ENCODE results near the gene DPP7.
A peak's percentile ranks its signal among the peaks of the same experiment; 100 is the strongest.
"Not testable (repeated sequence)": the region's sequence is repeated elsewhere in the genome, so short reads cannot be mapped to it uniquely, and the experiment has no call there.

Gene DPP7

DNA sequence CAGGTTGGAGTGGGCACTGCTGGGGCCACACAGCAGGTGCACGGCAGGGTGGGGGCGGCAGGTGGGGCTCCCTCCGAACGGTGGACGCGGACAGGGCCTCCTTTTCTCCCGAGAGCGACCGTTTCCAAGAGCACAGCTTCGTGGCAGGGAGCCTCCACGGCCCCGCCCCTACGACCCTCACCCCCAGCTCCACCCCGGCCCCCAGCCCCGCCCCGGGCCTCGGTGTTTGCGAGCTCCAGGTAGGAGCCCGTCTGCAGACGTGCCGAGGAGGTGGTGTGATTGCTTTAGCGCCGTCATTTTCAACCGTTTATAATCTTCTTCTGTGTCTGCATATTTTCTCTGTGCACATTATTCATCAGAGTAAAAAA lies 33.2 kb upstream of the DPP7 start:
- DNase-seq: no peak

DNA sequence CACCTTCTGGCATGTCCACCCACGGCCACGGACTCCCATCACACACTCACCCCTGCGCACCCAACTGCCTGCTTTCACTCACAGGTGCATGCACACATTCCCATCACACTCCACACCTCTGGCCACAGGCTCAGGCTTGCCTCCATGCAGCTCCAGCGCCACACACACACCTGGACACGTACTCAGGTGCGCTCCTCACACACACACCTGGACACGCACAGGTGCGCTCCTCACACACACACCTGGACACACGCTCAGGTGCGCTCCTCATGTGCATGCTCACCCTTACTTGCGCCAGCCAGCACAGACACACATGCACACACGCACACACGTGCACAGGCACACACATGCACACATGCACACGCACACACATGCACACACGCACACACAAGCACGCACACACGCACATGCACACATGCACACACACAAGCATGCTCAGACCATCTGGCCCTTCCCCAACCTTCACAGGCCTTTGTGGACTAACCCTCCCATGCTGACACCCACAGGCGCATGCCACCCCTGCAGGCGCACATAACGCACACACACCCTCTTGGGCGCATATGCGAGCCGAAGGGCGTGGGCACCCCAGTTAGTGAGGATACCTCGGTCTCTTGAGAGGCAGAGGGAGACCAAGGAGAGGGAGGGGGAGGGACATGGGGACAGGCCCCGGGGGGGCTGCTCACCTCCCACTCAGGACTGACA lies 32.7 kb upstream of the DPP7 start:
- no peak for DNase-seq

GRCh38 chr9:137146527-137146918 lies 32.0 kb upstream of the DPP7 start:
- no peak for DNase-seq

DNA sequence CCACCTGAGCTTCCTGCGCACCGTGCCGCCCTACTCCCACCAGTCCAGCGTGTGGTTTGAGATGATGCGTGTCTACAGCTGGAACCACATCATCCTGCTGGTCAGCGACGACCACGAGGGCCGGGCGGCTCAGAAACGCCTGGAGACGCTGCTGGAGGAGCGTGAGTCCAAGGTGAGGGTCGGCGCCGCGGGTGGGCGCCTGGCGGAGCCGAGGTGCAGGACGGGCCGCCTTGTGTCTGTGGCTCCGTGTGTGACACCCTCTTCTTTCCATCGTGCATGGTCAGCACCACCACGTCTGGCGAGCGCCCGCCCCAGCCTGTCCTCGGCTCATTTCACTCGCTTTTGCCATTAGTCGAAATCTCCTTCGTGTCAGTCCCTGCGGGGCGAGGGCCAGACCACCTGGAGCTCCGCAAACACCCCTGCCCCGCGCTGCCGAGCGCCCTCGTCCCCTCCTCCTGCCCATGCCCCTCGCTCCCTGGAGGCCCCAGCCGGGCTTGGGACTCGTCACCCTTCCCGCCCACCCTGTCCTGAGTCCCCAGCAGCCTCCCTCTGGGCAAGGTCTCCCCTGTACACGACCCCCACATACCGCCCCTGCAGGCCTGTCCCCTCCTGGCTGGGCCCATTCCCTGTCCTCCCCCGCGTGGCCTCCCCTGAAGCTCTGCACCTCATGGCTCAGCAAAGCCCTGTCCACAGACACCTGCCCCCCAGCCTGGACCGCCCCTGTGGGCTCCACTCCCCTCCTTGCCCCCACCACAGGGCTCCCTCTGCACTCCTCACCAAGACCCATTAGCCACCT lies 31.4 kb upstream of the DPP7 start:
- no peak for DNase-seq

DNA sequence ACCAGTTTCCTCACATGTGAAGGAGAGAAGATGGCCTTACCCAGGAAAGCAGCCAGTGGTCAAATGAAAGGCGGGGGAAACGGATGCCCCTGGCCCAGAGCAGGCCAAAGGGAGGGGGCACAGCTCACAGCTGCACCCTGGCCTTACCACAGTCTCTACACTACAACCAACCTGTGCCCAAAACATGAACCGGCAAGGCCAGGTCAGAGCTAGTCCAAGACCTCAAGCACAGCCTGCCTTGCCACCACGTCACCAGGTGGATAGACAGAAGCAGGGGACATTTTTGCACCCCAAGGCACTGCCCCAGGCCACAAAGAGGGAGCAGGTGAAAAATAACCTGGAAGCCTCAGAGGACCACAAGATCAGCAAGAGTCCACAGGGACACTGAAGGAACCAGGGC lies 28.9 kb upstream of the DPP7 start:
- DNase-seq: no peak

- DNase-seq: no peak
Observed at GRCh38 chr9:137141976-137142936, 27.7 kb upstream of the DPP7 start.

- DNase-seq: no peak
Observed at GRCh38 chr9:137141050-137141810, 26.7 kb upstream of the DPP7 start.

GRCh38 chr9:137140151-137141012 lies 25.8 kb upstream of the DPP7 start:
- no peak for DNase-seq

- no peak for DNase-seq
Observed at GRCh38 chr9:137139468-137140150, 25.1 kb upstream of the DPP7 start.

GRCh38 chr9:137138722-137139467 lies 24.4 kb upstream of the DPP7 start, which contains the start of gene GRIN1:
TSS of gene GRIN1 (plus strand) at chr9:137139154. CDS start at chr9:137139487, 333 bp downstream.
- DNase-seq: no peak

- DNase-seq: no peak
Observed at GRCh38 chr9:137138058-137138721, 23.7 kb upstream of the DPP7 start.

DNA sequence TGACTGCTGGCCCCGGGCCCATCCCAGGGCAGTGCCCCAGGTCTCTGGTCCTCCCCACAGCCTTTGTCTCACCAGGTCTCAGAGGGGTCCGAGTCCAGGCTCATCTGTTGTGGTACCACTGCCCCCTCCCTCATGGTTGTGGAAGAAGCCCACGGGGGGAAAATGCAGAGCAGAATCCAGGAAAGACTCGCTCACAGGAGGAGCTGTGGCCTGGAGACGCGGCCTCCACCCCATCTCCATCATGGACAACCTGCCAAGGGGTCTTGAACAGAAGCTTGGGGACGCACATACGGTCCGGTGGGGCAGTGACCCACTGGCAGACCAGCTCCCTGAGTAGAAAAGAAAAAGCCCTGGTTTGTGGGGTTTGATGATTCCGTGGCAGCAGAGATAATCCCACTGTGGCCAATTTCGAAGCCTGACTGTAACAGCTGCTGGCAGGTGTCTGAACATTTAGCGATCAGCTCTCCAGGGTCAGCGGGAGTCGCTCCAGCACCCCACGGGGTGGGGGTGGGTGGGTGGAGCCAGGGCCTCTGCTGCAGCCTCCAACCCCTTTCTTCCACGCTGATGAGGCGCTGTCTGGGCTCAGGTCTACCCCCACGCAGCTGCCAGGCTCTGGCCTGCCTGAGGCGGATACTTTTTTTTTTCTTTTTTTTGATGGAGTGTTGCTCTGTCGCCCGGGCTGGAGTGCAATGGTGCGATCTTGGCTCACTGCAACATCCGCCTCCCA lies 22.5 kb upstream of the DPP7 start:
- no peak for DNase-seq

GRCh38 chr9:137136261-137136880 lies 21.8 kb upstream of the DPP7 start:
- DNase-seq: peak in 1 of 2 experiments; percentile 47

GRCh38 chr9:137135154-137135553 lies 20.6 kb upstream of the DPP7 start:
- DNase-seq: not testable (repeated sequence)

DNA sequence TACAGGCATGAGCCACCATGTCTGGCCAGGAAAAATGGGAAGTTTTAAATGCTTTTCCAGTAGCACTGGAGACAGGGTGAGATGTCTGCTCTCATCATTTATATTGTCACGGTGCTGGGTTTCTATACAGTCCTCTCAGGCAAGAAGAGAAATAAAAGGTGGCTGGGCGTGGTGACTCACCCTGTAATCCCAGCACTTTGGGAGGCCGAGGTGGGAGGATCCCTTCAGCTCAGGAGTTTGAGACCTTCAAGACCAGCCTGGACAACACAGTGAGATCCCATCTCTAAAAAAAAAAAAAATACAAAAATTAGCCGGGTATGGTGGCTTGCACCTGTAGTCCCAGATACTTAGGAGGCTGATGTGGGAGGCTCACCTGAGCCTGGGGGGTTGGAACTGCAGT lies 19.7 kb upstream of the DPP7 start:
- DNase-seq: no peak

- DNase-seq: peak in 1 of 2 experiments; percentile 21
Observed at GRCh38 chr9:137130176-137130755, 15.7 kb upstream of the DPP7 start.

DNA sequence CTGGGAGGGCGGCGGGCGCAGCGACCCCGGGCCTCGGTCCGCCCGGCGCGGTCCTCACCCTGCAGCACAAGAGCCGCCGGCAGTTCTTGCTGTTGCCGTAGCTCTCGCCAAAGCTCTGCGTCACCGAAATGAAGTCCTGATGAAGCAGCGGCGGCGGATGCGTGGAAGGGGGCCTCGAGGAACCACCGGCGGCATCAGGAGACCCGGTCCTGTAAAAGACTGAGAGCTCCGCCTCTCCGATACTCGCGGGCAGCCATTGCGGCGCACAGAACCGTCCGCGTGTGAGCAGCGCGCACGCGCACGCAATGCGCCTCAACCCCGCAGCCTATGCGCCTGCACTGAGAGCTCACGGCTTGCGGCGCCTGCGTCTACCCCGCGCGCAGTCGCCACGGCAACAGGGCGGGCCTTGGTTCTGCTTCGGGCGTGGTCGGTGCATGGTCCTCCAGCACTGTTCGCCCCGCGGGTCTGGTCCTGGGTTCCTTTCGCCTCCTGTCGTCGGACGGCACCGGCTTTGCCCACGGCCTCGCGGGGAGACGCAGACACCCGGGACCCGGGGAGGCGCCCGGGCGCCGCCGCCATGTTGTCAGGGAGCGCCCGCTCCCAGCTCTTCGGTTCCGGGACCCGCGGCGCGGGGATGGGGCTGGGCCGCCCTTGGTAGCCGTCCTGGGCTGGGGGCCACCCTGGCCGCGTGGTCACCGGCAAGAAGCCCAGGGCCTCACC lies 15.1 kb upstream of the DPP7 start:
- DNase-seq: peak; percentile 88 to 93
